ENCODE results near the gene TAPT1. TPM values are rescaled to one million over a fixed set of nuclear protein-coding genes. Genes with fewer than 3 reads are reported as not detected.

The TAPT1 gene
- total and polyA plus RNA-seq, 2 experiments from 2014 or later: 3.6 to 9.9 TPM

- no peak for ATAC-seq
- DNase-seq (ENCODE audit: low spot score): no peak
- Histone ChIP-seq H3K79me2 (replicated peaks; ENCODE audit: insufficient read depth) (no peaks in the 10 kb centered on the region), H3F3A (replicated peaks; ENCODE audit: low read depth) (no peaks in the 10 kb centered on the region), H3K4me3 (no peak overlapping the region), H3K9me2 (ENCODE audit: insufficient read depth) (no peaks in the 10 kb centered on the region), H3K27ac (ENCODE audit: low read depth) (no peak overlapping the region), H3K4me2 (no peak overlapping the region), H2AFZ (no peak overlapping the region), H4K20me1 (replicated peaks; ENCODE audit: insufficient read depth) (no peaks in the 10 kb centered on the region), H3K27me3 (ENCODE audit: insufficient read depth) (no peaks in the 10 kb centered on the region), H3K4me1 (ENCODE audit: insufficient read depth) (no peaks in the 10 kb centered on the region), H3K36me3 (ENCODE audit: insufficient read depth) (no peaks in the 10 kb centered on the region)
- TF ChIP-seq CTCF (conservative IDR thresholded peaks at IDR 0.05; ENCODE audit: low read depth in 2 of 2) (no peak), ZNF331 (CRISPR knock-in tag; IDR thresholded peaks at IDR 0.05; ENCODE audit: low read depth) (no peak), CREB1 (CRISPR knock-in tag; IDR thresholded peaks at IDR 0.05; ENCODE audit: low read depth) (no peak), NANOG (IDR thresholded peaks at IDR 0.05; ENCODE audit: borderline replicate concordance) (no peak), ZNF114 (CRISPR knock-in tag; IDR thresholded peaks at IDR 0.05) (no peak), JUNB (IDR thresholded peaks at IDR 0.05; ENCODE audit: unreplicated experiment) (no peak), EZH2 (IDR thresholded peaks at IDR 0.05; ENCODE audit: low read depth, unreplicated experiment) (no peak), EZH2phosphoT487 (IDR thresholded peaks at IDR 0.05; ENCODE audit: unreplicated experiment) (no peak), ZNF462 (CRISPR knock-in tag; IDR thresholded peaks at IDR 0.05) (no peak), POLR2AphosphoS5 (IDR thresholded peaks at IDR 0.05; ENCODE audit: low read depth) (no peak), STAT1 (IDR thresholded peaks at IDR 0.05; ENCODE audit: unreplicated experiment) (no peak)
- Mint-ChIP-seq H3K9me3 (no peaks in the 10 kb centered on the region), H3K27me3 (ENCODE audit: insufficient read depth, low read depth, poor library complexity) (no peaks in the 10 kb centered on the region), H3K4me3 (no peak overlapping the region), H3K27ac (no peak overlapping the region), H3K36me3 (ENCODE audit: low read depth) (no peaks in the 10 kb centered on the region), H3K4me1 (no peaks in the 10 kb centered on the region; the same call in 1 of the 3 replicates)
These were observed 36.8 kb upstream of the TAPT1 start for GRCh38 chr4:16263056-16263455.

All from GM23338 (cell line).